Measurements from ENCODE around the gene WFIKKN2. TPM values are rescaled to one million over a fixed set of nuclear protein-coding genes. Genes with fewer than 3 reads are reported as not detected.

Gene WFIKKN2
- total and polyA plus RNA-seq, 2 donors (not counting 1 experiment from before 2014, with no cell fraction given), result 0.02 to 0.33 TPM

- no peak overlapping the region for H3K4me3 ChIP-seq (replicated peaks in 1 of 4; ENCODE audit: control extremely low read depth in 1 of 4, insufficient read depth in 1 of 4, low read depth in 3 of 4, low read length in 4 of 4)
- peaks cover 8% of the 10 kb centered on the region for H3K27me3 ChIP-seq (ENCODE audit: control insufficient read depth, insufficient read depth, low read length)
- DNase-seq (ENCODE audit: low read depth in 2 of 2), result peak; percentile 50 to 71
- H3K27ac ChIP-seq (ENCODE audit: insufficient read depth, low read length), result no peak overlapping the region
- H3K4me2 ChIP-seq (ENCODE audit: extremely low read depth, insufficient read depth, low read length), result no peak overlapping the region
- H3K79me2 ChIP-seq (ENCODE audit: control insufficient read depth, insufficient read depth, low read length), result no peaks in the 10 kb centered on the region
- H3K36me3 ChIP-seq (ENCODE audit: control insufficient read depth, insufficient read depth, low read length), result no peaks in the 10 kb centered on the region
- TF ChIP-seq EZH2 (IDR thresholded peaks at IDR 0.05; ENCODE audit: low read length, missing control alignments) (no peak), CTCF (conservative IDR thresholded peaks at IDR 0.05 in 1 of 2, IDR thresholded peaks at IDR 0.05 in 1 of 2; ENCODE audit: low read depth in 1 of 2, low read length in 2 of 2) (no peak)
- no peak overlapping the region for H2AFZ ChIP-seq (ENCODE audit: low read length)
- H3K4me1 ChIP-seq (ENCODE audit: control insufficient read depth, extremely low read depth, insufficient read depth, low read length), result no peaks in the 10 kb centered on the region
- H3K9me3 ChIP-seq (ENCODE audit: control insufficient read depth, insufficient read depth, low read depth, low read length), result no peaks in the 10 kb centered on the region
- H3K9ac ChIP-seq (ENCODE audit: insufficient read depth, low read length), result no peak overlapping the region
- no peaks in the 10 kb centered on the region for H4K20me1 ChIP-seq (ENCODE audit: control insufficient read depth, extremely low read depth, insufficient read depth, low read length)
Measured at GRCh38 chr17:50882851-50883250, 47.5 kb downstream of the WFIKKN2 start.

- DNase-seq (ENCODE audit: low read depth in 2 of 2), result no peak
- no peak overlapping the region for H3K4me2 ChIP-seq (ENCODE audit: extremely low read depth, insufficient read depth, low read length)
- H3K9me3 ChIP-seq (ENCODE audit: control insufficient read depth, insufficient read depth, low read depth, low read length), result no peaks in the 10 kb centered on the region
- H3K27me3 ChIP-seq (ENCODE audit: control insufficient read depth, insufficient read depth, low read length), result peaks cover 8% of the 10 kb centered on the region
- H3K4me1 ChIP-seq (ENCODE audit: control insufficient read depth, extremely low read depth, insufficient read depth, low read length), result no peaks in the 10 kb centered on the region
- no peak overlapping the region for H3K9ac ChIP-seq (ENCODE audit: insufficient read depth, low read length)
- TF ChIP-seq CTCF (conservative IDR thresholded peaks at IDR 0.05 in 1 of 2, IDR thresholded peaks at IDR 0.05 in 1 of 2; ENCODE audit: low read depth in 1 of 2, low read length in 2 of 2), result no peak
- no peak for TF ChIP-seq EZH2 (IDR thresholded peaks at IDR 0.05; ENCODE audit: low read length, missing control alignments)
- no peaks in the 10 kb centered on the region for H3K36me3 ChIP-seq (ENCODE audit: control insufficient read depth, insufficient read depth, low read length)
- H3K79me2 ChIP-seq (ENCODE audit: control insufficient read depth, insufficient read depth, low read length), result no peaks in the 10 kb centered on the region
- H4K20me1 ChIP-seq (ENCODE audit: control insufficient read depth, extremely low read depth, insufficient read depth, low read length), result no peaks in the 10 kb centered on the region
- no peak overlapping the region for H3K27ac ChIP-seq (ENCODE audit: insufficient read depth, low read length)
- H2AFZ ChIP-seq (ENCODE audit: low read length), result no peak overlapping the region
- no peak overlapping the region for H3K4me3 ChIP-seq (replicated peaks in 1 of 4; ENCODE audit: control extremely low read depth in 1 of 4, insufficient read depth in 1 of 4, low read depth in 3 of 4, low read length in 4 of 4)
Measured at GRCh38 chr17:50883850-50884438, 48.6 kb downstream of the WFIKKN2 start.

GRCh38 chr17:50884439-50885311, 49.3 kb downstream of the WFIKKN2 start:
- Histone ChIP-seq H3K9me3 (ENCODE audit: control insufficient read depth, insufficient read depth, low read depth, low read length) (no peaks in the 10 kb centered on the region), H3K9ac (ENCODE audit: insufficient read depth, low read length) (no peak overlapping the region), H3K79me2 (ENCODE audit: control insufficient read depth, insufficient read depth, low read length) (no peaks in the 10 kb centered on the region), H3K27me3 (ENCODE audit: control insufficient read depth, insufficient read depth, low read length) (peaks cover 10% of the 10 kb centered on the region), H3K4me3 (replicated peaks in 1 of 4; ENCODE audit: control extremely low read depth in 1 of 4, insufficient read depth in 1 of 4, low read depth in 3 of 4, low read length in 4 of 4) (no peak overlapping the region), H3K4me2 (ENCODE audit: extremely low read depth, insufficient read depth, low read length) (no peak overlapping the region), H3K36me3 (ENCODE audit: control insufficient read depth, insufficient read depth, low read length) (no peaks in the 10 kb centered on the region), H4K20me1 (ENCODE audit: control insufficient read depth, extremely low read depth, insufficient read depth, low read length) (no peaks in the 10 kb centered on the region), H2AFZ (ENCODE audit: low read length) (no peak overlapping the region), H3K27ac (ENCODE audit: insufficient read depth, low read length) (no peak overlapping the region), H3K4me1 (ENCODE audit: control insufficient read depth, extremely low read depth, insufficient read depth, low read length) (no peaks in the 10 kb centered on the region)
- TF ChIP-seq EZH2 (IDR thresholded peaks at IDR 0.05; ENCODE audit: low read length, missing control alignments) (no peak), CTCF (conservative IDR thresholded peaks at IDR 0.05 in 1 of 2, IDR thresholded peaks at IDR 0.05 in 1 of 2; ENCODE audit: low read depth in 1 of 2, low read length in 2 of 2) (no peak)
- peak in 1 of 2 donors; percentile 61 for DNase-seq (ENCODE audit: low read depth in 2 of 2)
